ENCODE results near the gene CCDC106. TPM values are rescaled to one million over a fixed set of nuclear protein-coding genes. Genes with fewer than 3 reads are reported as not detected.

Gene CCDC106
- total RNA-seq, 6 experiments from 2014 or later = 6.1 to 19.7 (median 9.8) TPM

DNA sequence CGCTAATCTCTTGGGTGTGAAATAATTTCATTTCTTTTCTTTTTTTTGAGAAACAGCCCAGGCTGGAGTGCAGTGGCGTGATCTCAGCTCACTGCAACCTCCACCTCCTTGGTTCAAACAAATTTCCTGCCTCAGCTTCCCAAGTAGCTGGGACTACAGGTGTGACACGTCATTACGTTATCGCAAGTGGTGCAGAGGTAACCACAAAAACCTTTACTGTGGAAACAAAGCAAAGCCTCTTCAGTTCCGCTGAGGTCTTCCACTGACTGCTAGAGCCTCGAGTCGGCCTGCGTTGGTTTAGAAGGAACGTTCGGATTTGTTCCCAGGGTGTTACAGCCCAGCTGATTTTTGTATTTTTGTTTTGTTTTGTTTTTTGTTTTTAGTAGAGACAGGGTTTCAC, 21.7 kb upstream of the CCDC106 start:
- H3K4me3 ChIP-seq = no peak overlapping the region
- TF ChIP-seq, protein P1, sequence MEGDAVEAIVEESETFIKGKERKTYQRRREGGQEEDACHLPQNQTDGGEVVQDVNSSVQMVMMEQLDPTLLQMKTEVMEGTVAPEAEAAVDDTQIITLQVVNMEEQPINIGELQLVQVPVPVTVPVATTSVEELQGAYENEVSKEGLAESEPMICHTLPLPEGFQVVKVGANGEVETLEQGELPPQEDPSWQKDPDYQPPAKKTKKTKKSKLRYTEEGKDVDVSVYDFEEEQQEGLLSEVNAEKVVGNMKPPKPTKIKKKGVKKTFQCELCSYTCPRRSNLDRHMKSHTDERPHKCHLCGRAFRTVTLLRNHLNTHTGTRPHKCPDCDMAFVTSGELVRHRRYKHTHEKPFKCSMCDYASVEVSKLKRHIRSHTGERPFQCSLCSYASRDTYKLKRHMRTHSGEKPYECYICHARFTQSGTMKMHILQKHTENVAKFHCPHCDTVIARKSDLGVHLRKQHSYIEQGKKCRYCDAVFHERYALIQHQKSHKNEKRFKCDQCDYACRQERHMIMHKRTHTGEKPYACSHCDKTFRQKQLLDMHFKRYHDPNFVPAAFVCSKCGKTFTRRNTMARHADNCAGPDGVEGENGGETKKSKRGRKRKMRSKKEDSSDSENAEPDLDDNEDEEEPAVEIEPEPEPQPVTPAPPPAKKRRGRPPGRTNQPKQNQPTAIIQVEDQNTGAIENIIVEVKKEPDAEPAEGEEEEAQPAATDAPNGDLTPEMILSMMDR (IDR thresholded peaks at IDR 0.05) = no peak
- TF ChIP-seq POLR2A (IDR thresholded peaks at IDR 0.05) = no peak
- WGBS (ENCODE audit: insufficient coverage, low coverage, low lambda C conversion rate, missing lambda C conversion rate) = 80% methylated on average over 5 of the region's 11 CpGs
- no peaks in the 10 kb centered on the region for H3K36me3 ChIP-seq
- intact Hi-C loops (cut with DNase I) = no loop called here
- ATAC-seq (no peak), DNase-seq (no peak)
- H3K4me1 ChIP-seq = peaks cover 0 to 11% (median 0%) of the 10 kb centered on the region in 4 donors
- H3K27ac ChIP-seq = no peak overlapping the region
- H3K9me3 ChIP-seq = no peaks in the 10 kb centered on the region
- no peaks in the 10 kb centered on the region for H3K27me3 ChIP-seq

DNA sequence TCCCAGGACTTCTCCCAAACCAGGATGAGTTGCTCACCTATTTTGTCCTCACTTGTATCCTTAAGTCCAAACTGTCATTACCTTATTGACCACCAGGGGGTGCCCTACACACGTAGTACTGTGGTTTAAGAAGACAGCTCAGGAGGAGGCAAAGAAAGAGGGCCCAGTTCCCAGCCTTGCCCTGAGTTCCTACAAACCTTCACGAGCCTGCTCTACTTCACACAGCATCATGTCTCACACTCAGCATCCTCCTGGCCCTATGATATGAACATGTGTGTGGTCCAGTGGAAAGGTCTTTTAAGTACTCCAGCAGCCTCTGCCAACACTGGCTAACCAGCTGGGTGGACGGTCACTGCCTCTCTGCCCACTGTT, 15.6 kb upstream of the CCDC106 start:
- H3K27me3 ChIP-seq = no peaks in the 10 kb centered on the region
- ATAC-seq = peak; percentile 69 to 82 (median 78)
- no peaks in the 10 kb centered on the region for H3K36me3 ChIP-seq
- TF ChIP-seq POLR2A (IDR thresholded peaks at IDR 0.05) = no peak
- TF ChIP-seq, protein P1 (IDR thresholded peaks at IDR 0.05) = peak; percentile 84 to 93 (median 86)
- H3K27ac ChIP-seq = no peak overlapping the region
- intact Hi-C loops (cut with DNase I) = loop anchor here in 1 of 2 donors (5.0 kb wide), 1 partner anchor 115 kb away; no protein-coding TSS in a partner anchor
- H3K4me1 ChIP-seq = peaks cover 0 to 26% (median 13%) of the 10 kb centered on the region in 4 donors
- H3K4me3 ChIP-seq = no peak overlapping the region
- no peaks in the 10 kb centered on the region for H3K9me3 ChIP-seq
- DNase-seq = peak in 1 of 3 donors; percentile 88
- WGBS (ENCODE audit: insufficient coverage, low coverage, low lambda C conversion rate, missing lambda C conversion rate) = 0% methylated on average over 2 of the region's 3 CpGs

DNA sequence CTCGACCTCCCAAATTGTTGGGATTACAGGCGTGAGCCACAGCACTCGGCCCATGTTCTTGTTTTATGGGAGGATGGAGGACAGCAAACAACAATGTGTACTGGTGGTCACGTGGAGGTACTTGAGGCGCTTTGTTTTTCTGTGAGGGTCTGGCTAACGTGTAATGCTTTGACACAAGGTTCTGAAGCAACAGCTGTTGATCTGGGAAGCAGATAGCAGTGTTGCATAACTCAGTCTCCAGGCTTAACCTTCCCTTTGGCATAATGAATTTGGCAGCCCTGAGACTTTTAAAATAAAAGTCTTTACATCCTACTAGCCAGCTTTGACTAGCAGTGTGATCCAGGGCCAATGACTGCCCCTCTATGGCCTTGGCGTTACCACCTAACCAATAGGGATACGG, 14.2 kb upstream of the CCDC106 start:
- Histone ChIP-seq H3K9me3 (no peaks in the 10 kb centered on the region), H3K36me3 (no peaks in the 10 kb centered on the region), H3K27me3 (no peaks in the 10 kb centered on the region), H3K4me1 (peaks cover 0 to 26% (median 13%) of the 10 kb centered on the region in 4 donors), H3K4me3 (no peak overlapping the region), H3K27ac (peak overlapping the region in 1 of 3 donors; percentile 90)
- TF ChIP-seq, protein P1 (IDR thresholded peaks at IDR 0.05) = no peak
- no peak for TF ChIP-seq POLR2A (IDR thresholded peaks at IDR 0.05)
- WGBS (ENCODE audit: insufficient coverage, low coverage, low lambda C conversion rate, missing lambda C conversion rate) = 54% methylated on average over 5 of the region's 8 CpGs
- ATAC-seq (peak in 1 of 4 donors; percentile 17), DNase-seq (no peak)
- intact Hi-C loops (cut with DNase I) = loop anchor here in 1 of 2 donors (5.0 kb wide), 1 partner anchor 117 kb away; no protein-coding TSS in a partner anchor

DNA sequence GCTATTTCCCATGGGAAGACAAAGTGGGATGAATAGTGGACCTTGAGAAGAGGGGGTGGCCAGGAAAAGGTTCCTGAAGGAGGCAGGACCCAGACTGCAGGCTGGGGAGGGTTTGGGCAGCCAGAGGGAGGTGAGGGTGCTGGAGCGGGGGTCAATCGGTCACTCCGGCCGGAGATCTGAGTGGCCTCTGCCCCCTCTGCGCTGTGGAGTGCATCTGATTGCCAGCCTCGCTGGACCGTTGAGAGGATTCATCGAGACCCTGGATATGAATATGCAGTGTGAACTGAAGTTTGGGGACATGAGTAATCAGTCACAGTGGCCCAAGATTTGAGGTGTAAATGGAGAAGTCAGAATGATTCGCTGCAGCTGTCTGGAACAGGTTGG, 12.7 kb upstream of the CCDC106 start:
- 0% methylated on average over 7 of the region's 9 CpGs for WGBS (ENCODE audit: insufficient coverage, low coverage, low lambda C conversion rate, missing lambda C conversion rate)
- Histone ChIP-seq H3K4me1 (peaks cover 0 to 37% (median 19%) of the 10 kb centered on the region in 4 donors), H3K4me3 (peak overlapping the region; percentile 79 to 97 (median 96)), H3K27me3 (no peaks in the 10 kb centered on the region), H3K9me3 (no peaks in the 10 kb centered on the region), H3K36me3 (no peaks in the 10 kb centered on the region), H3K27ac (peak overlapping the region; percentile 90 to 92 (median 90))
- intact Hi-C loops (cut with DNase I) = loop anchor here in 1 of 2 donors (5.0 kb wide), 1 partner anchor 172 kb away; no protein-coding TSS in a partner anchor
- ATAC-seq (peak in 1 of 4 donors; percentile 8), DNase-seq (no peak)
- TF ChIP-seq POLR2A (IDR thresholded peaks at IDR 0.05) = no peak
- TF ChIP-seq, protein P1 (IDR thresholded peaks at IDR 0.05) = no peak
